HepG2 (cell line): ENCODE measurements around the gene RELL1. TPM values are rescaled to one million over a fixed set of nuclear protein-coding genes. Genes with fewer than 3 reads are reported as not detected.
A peak's percentile ranks its signal among the peaks of the same experiment; 100 is the strongest.

Experiments
- DMAP1 ChIP-seq: IDR thresholded peaks from 2 replicates; pipeline ENCODE4 v1.6.1; 2016
- E2F2 ChIP-seq: sonication (generic); formaldehyde crosslinking; IDR thresholded peaks from 2 replicates; pipeline ENCODE4 v1.4.0; 2020; ENCODE audit warnings: missing genetic modification reagents, borderline replicate concordance
- GATAD1 ChIP-seq: IDR thresholded peaks from 2 replicates; pipeline ENCODE4 v1.6.1; 2016; ENCODE audit warnings: missing genetic modification reagents, missing compliant biosample characterization
- HIVEP1 ChIP-seq: sonication (generic); formaldehyde crosslinking; IDR thresholded peaks from 2 replicates; pipeline ENCODE4 v1.4.0; 2020; ENCODE audit warnings: mild to moderate bottlenecking, missing genetic modification reagents
- MAFF ChIP-seq: IDR thresholded peaks from 2 replicates; pipeline ENCODE4 v1.6.1; 2011; ENCODE audit warnings: low read depth, low read length, improper control_type of control experiment
- PBX3 ChIP-seq: sonication (generic); formaldehyde crosslinking; IDR thresholded peaks from 2 replicates; pipeline ENCODE4 v1.8.1; 2023; ENCODE audit warnings: missing genetic modification reagents, inconsistent platforms, borderline replicate concordance
- PHF20 ChIP-seq: sonication (generic); formaldehyde crosslinking; IDR thresholded peaks from 2 replicates; pipeline ENCODE4 v1.5.0; 2020; ENCODE audit warnings: mild to moderate bottlenecking, missing genetic modification reagents
- RFX5 ChIP-seq: IDR thresholded peaks from 2 replicates; pipeline ENCODE4 v1.6.1; 2011; ENCODE audit warnings: low read depth, low read length, improper control_type of control experiment
- SNAPC4 ChIP-seq: sonication (generic); formaldehyde crosslinking; IDR thresholded peaks from 2 replicates; pipeline ENCODE4 v1.4.0; 2020; ENCODE audit warnings: mild to moderate bottlenecking, missing genetic modification reagents
- XRCC5 ChIP-seq: fragments of 200-400 bp; formaldehyde crosslinking; optimal IDR thresholded peaks from 2 replicates; pipeline ENCODE3; 2017; ENCODE audit warnings: mild to moderate bottlenecking, low read length
- ZBTB43 ChIP-seq: sonication (generic); formaldehyde crosslinking; conservative IDR thresholded peaks from 2 replicates; pipeline ENCODE4 v1.4.0; 2020; ENCODE audit warnings: missing genetic modification reagents
- ZKSCAN1 ChIP-seq: fragments of 150-350 bp; IDR thresholded peaks from 2 replicates; pipeline ENCODE4 v1.6.1; 2014; ENCODE audit warnings: low read length
- ZNF225 ChIP-seq: sonication (generic); formaldehyde crosslinking; IDR thresholded peaks from 2 replicates; pipeline ENCODE4 v1.4.0; 2020; ENCODE audit warnings: mild to moderate bottlenecking, missing genetic modification reagents
- ZNF282 ChIP-seq: fragments of 450-650 bp; IDR thresholded peaks from 2 replicates; pipeline ENCODE4 v1.6.1; 2018; ENCODE audit not compliant: partially characterized antibody
- ZNF367 ChIP-seq: sonication (generic); formaldehyde crosslinking; IDR thresholded peaks from 2 replicates; pipeline ENCODE4 v1.4.0; 2020; ENCODE audit warnings: missing genetic modification reagents, borderline replicate concordance
- ZNF589 ChIP-seq: sonication (generic); formaldehyde crosslinking; conservative IDR thresholded peaks from 2 replicates; pipeline ENCODE4 v1.8.0; 2022; ENCODE audit warnings: mild to moderate bottlenecking, moderate library complexity, missing genetic modification reagents
- ZNF749 ChIP-seq: sonication (generic); formaldehyde crosslinking; IDR thresholded peaks from 2 replicates; pipeline ENCODE4 v1.8.0; 2022; ENCODE audit warnings: mild to moderate bottlenecking, missing genetic modification reagents, moderate library complexity, borderline replicate concordance
- ZNF766 ChIP-seq: sonication (generic); formaldehyde crosslinking; IDR thresholded peaks from 2 replicates; pipeline ENCODE4 v1.5.0; 2020; ENCODE audit warnings: missing genetic modification reagents, borderline replicate concordance
- polyA plus RNA-seq, 8 experiments: library from polyadenylated mRNA; depleted of rRNA in 3 of 8; stranded (reverse) in 7 of 8; unstranded in 1 of 8; fragments of >200 nt; fragmentation: Illumina TruSeq in 4 of 8; extraction: Trizol in 4 of 8; gene quantifications; 2 replicates each; pipeline versions ENCODE4 v1.2.1 to v1.2.3, GENCODE V29; 2011 to 2016; ENCODE audit warnings: low read depth in 4 of 8, missing spikeins in 1 of 8, mixed read lengths in 1 of 8; ENCODE audit not compliant: insufficient read depth in 1 of 8
- total RNA-seq, 5 experiments: library from RNA; depleted of rRNA; stranded (reverse); fragments of >200 nt; fragmentation: Illumina TruSeq; extraction: Trizol; gene quantifications; 2 replicates each; pipeline ENCODE4 v1.2.3, GENCODE V29; 2016; ENCODE audit warnings: low read depth in 1 of 5

The RELL1 gene
- total and polyA plus RNA-seq, 2 of the 13 experiments (the other 11 are each of a cell fraction or from before 2014, with no cell fraction given) = 8.4 to 58.4 TPM

GRCh38 chr4:37685823-37686372, 278 bp downstream of the RELL1 start (continued):
- 0 out of 2 replicates have a peak, but pooled peaks have one; percentile 6 for TF ChIP-seq GATAD1 (CRISPR knock-in tag)
- TF ChIP-seq ZNF367 = 0 out of 2 replicates have a peak, but pooled peaks have one; percentile 31
- no peak for TF ChIP-seq PBX3 (CRISPR knock-in tag)
- no peak; the same call in 1 of the 2 replicates for TF ChIP-seq DMAP1
- 0 out of 2 replicates have a peak, but pooled peaks have one; percentile 59 for TF ChIP-seq ZNF749 (CRISPR knock-in tag)
- TF ChIP-seq E2F2 (CRISPR knock-in tag) = no peak; the same call in 1 of the 2 replicates
- peak; percentile 63; the same call in 1 of the 2 replicates for TF ChIP-seq ZNF766 (CRISPR knock-in tag)
- no peak for TF ChIP-seq ZBTB43 (CRISPR knock-in tag)
- no peak for TF ChIP-seq RFX5
- no peak; the same call in 1 of the 2 replicates for TF ChIP-seq ZNF225 (CRISPR knock-in tag)
- peak; percentile 33; the same call in 1 of the 2 replicates for TF ChIP-seq HIVEP1 (CRISPR knock-in tag)
- TF ChIP-seq ZNF589 (CRISPR knock-in tag) = no peak
- no peak for TF ChIP-seq ZKSCAN1
- no peak for TF ChIP-seq ZNF282
- TF ChIP-seq SNAPC4 (CRISPR knock-in tag) = no peak
- TF ChIP-seq MAFF = no peak
- no peak for TF ChIP-seq XRCC5
- no peak; the same call in 1 of the 2 replicates for TF ChIP-seq PHF20 (CRISPR knock-in tag)
